ENCODE measurements around the gene CSNK2A1.

The CSNK2A1 gene

DNA sequence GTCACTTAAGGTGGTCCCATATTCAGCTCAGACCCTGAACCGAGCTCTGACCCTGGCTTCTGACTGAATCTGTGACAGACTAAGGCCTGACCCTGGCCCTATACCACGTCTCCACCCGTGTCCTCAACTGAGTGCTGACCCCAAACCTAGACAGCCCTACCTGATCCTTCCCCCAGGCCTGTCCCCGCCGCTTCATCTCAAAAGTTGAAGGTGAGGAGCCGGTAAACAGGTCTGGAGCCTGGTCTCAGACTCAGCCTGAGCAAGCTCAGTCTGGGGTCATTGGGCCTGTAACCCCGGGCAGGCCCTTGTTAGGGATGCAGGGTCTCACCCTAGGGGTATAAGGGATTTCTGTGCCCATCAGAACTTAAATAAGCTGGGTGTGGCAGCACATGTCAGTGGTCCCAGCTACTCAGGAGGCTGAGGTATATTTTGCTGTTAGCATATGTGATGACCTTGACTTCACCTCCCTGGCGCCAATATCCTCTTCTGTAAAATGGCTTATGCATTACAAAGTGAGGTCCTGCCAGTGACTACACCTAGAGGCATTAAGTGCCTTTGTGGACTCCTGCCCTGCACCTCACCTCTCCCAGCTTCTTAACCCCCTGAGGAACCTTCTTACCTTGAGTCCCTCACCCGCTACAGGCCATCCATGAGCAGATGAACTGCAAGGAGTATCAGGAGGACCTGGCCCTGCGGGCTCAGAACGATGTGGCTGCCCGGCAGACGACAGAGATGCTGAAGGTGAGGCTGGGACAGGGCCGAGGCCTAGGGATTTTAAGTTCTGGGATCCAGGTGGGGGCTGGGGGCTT, 115.5 kb downstream of the CSNK2A1 start:
- no peak for DNase-seq

DNA sequence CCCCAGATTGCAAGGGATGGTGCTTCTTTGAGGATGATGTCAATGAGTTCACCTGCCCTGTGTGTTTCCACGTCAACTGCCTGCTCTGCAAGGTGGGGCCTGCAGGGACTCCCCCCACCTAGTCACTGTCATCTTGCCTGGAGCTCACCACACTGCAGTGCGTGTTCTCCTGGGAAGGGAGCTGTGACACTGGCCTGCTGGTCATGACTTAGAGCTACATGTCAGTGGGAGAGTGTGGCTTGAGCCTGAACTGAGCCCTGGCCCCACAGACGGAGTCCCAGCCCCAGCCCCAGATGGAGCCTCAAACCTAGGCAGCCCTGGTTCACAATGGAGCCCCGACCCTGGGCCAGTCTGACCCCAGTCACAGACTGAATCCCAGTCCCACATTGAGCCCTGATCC, 116.2 kb downstream of the CSNK2A1 start:
- no peak for DNase-seq

DNA sequence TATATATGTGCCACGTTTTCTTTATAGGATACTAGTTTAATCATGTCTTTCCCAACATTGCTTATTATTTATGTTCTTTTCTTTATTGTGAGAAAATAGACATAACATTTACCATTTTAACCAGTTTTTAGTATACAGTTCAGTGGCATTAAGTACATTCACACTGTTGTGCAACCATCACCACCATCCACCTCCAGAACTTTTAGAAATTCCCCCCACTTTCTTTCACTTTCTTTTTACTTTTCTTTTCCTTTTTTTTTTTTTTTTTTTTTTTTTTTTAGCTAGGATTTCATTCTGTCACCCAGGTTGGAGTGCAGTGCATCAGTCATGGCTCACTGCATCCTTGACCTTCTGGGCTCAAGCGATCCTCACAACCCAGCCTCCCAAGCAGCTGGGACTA, 117.0 kb downstream of the CSNK2A1 start:
- DNase-seq: no peak

Measured in NCI-H446 treated with DMSO at 0.1 percent for 48 hours (cell line).